Fibroblast of villous mesenchyme (primary cell): ENCODE data around the gene SULT2A1. TPM values are rescaled to one million over a fixed set of nuclear protein-coding genes. Genes with fewer than 3 reads are reported as not detected.

Source experiments
- DNase-seq: peaks from one replicate; pipeline ENCODE4 v3.0.0-alpha.2; 2010; ENCODE audit warnings: low read depth
- H3K4me3 ChIP-seq: 2 replicates; pipeline ENCODE4 v1.5.1; 2011; ENCODE audit warnings: low read depth, mild to moderate bottlenecking, low read length
- total RNA-seq: library from RNA; depleted of rRNA; stranded (reverse); fragments of >200 nt; gene quantifications from 2 replicates; pipeline ENCODE4 v1.2.3, GENCODE V29; 2012
- TF ChIP-seq, protein P1 (sequence below): IDR thresholded peaks from 2 replicates; pipeline ENCODE4 v1.5.1; 2012; ENCODE audit warnings: low read depth, mild to moderate bottlenecking, low read length; ENCODE audit not compliant: insufficient read depth

SULT2A1 gene
- total RNA-seq, 1 donor, result not detected

DNA sequence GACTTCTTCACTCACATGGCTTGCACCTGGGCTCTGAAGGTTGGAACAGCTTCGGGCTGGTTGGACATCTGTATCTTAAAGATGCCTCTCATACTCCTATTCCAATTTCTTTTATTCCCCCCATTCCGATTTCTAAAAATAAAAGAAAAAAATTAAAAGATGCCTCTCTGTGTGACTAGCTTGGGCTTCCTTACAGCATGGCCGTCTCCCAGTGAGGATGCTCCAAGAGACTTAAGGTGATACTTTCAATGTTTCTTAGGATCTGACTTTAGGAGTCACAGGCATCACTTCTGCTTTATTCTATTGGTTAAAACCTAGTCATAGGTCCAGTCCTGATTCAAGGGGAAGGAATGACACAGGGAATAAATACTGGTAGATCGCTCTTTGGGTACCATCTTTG lies 9.9 kb upstream of the SULT2A1 start:
- H3K4me3 ChIP-seq, result no peak overlapping the region
- DNase-seq, result no peak
- TF ChIP-seq, protein P1, sequence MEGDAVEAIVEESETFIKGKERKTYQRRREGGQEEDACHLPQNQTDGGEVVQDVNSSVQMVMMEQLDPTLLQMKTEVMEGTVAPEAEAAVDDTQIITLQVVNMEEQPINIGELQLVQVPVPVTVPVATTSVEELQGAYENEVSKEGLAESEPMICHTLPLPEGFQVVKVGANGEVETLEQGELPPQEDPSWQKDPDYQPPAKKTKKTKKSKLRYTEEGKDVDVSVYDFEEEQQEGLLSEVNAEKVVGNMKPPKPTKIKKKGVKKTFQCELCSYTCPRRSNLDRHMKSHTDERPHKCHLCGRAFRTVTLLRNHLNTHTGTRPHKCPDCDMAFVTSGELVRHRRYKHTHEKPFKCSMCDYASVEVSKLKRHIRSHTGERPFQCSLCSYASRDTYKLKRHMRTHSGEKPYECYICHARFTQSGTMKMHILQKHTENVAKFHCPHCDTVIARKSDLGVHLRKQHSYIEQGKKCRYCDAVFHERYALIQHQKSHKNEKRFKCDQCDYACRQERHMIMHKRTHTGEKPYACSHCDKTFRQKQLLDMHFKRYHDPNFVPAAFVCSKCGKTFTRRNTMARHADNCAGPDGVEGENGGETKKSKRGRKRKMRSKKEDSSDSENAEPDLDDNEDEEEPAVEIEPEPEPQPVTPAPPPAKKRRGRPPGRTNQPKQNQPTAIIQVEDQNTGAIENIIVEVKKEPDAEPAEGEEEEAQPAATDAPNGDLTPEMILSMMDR, result no peak

DNA sequence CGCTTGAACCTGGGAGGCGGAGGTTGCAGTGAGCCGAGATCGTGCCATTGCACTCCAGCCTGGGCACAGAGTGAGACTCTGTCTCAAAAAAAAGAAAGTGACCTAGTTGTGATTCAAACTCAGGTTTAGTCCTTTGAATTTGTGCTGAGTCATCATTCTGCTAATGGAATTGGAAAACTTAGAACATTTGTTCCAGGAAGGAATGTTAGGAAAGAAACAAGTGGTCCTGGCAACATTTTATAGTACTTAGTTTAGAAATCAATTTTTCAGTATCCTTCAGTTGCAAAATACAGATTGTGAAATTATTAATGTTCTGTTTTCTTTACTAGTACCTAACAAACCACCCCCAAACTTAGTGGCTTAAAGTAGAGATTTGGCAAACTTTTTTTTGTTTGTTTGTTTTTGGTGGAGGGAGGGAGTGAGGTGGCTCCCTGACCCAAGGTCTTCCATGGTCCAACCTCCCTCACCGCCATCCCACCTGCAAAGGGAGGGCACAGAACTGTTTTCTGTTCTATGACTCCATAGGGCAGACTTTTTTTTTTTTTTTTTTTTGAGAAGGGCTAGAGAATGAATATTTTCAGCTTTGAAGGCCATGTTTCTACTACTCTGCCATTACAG lies 9.2 kb upstream of the SULT2A1 start:
- no peak overlapping the region for H3K4me3 ChIP-seq
- TF ChIP-seq, protein P1, result no peak
- DNase-seq, result no peak

DNA sequence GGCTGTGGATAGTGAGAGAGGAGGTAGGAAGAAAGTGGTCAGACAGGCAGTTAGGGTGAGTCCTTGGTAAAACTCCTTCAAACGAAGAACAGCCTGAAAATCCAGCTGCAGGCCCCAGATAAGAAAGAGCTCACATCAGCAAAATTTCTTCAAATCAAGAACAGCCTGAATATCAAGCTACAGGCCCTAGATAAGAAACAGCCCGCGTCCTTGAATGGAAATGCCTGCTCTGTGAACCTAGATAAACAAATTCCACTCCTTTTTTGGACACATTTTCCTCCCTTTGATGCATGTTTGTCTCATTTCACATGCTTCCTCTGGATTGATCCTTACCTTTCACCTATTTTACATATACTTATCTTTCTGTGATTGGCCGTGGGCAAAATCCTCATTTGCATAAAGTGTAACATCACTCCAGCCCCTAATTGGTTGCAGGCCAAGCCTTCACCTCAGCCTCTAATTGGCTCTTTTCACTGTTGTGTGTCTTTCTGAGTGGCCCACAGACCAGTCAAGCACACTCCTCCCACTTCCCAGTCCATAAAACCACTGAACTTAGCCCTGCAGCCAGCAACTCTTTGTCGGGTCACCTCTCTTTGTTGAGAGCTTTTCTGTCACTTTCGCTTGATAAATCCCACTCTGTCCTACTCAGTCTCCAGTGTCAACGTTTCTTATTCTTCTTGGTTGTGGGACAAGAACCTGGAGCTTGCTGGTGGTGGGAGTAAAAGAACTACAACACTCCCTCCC lies 6.0 kb upstream of the SULT2A1 start:
- no peak overlapping the region for H3K4me3 ChIP-seq
- TF ChIP-seq, protein P1, result no peak
- no peak for DNase-seq

- DNase-seq, result no peak
- TF ChIP-seq, protein P1, result no peak
- H3K4me3 ChIP-seq, result no peak overlapping the region
These were observed 5.5 kb upstream of the SULT2A1 start for GRCh38 chr19:47891622-47891922.

GRCh38 chr19:47890865-47891621 lies 4.9 kb upstream of the SULT2A1 start:
- TF ChIP-seq, protein P1, result no peak

DNA sequence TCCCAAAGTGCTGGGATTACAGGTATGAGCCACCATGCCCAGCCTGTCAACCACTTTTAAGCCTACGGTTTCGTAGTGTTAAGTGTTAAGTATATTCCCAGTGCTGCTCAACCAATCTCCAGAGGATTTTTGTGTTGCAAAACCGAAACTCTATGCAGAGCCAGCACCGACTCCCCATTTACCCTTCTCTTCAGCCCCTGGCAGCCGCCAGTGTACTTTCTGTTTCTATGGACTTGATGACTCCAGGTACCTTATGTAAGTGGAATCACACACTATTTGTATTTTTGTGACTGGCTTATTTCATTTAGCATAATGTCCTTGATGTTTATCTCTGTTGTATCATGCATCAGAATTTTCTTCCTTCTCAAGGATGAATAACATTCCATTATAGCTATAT lies 1.1 kb downstream of the SULT2A1 start:
- DNase-seq, result no peak
- H3K4me3 ChIP-seq, result no peak overlapping the region
- TF ChIP-seq, protein P1, result no peak

More at GRCh38 chr19:47890865-47891621, 4.9 kb upstream of the SULT2A1 start:
- DNase-seq, result no peak
- H3K4me3 ChIP-seq, result no peak overlapping the region
